HG02840 (cell line): ENCODE results near the gene SPEF2.
"Not testable (repeated sequence)": the region's sequence is repeated elsewhere in the genome, so short reads cannot be mapped to it uniquely, and the experiment has no call there.

Source experiments
- ATAC-seq: cut with Tn5 transposase; IDR thresholded peaks from one replicate; pipeline ENCODE4 v1.9.1; 2021; ENCODE audit warnings: mild to moderate bottlenecking, moderate library complexity, moderate number of reproducible peaks; ENCODE audit not compliant: unreplicated experiment, low FRiP score

SPEF2 gene

GRCh38 chr5:35815089-35815936 lies 197.7 kb downstream of the SPEF2 start:
- ATAC-seq = no peak

- ATAC-seq = no peak
These were observed 199.3 kb downstream of the SPEF2 start for GRCh38 chr5:35816881-35817521.

GRCh38 chr5:35819026-35819425 lies 201.4 kb downstream of the SPEF2 start:
- no peak for ATAC-seq

- no peak for ATAC-seq
These were observed 202.0 kb downstream of the SPEF2 start for GRCh38 chr5:35819668-35820067.

- ATAC-seq = no peak
These were observed 203.1 kb downstream of the SPEF2 start for GRCh38 chr5:35820735-35821134.

- no peak for ATAC-seq
These were observed 203.8 kb downstream of the SPEF2 start for GRCh38 chr5:35821513-35821912.

- no peak for ATAC-seq
These were observed 204.8 kb downstream of the SPEF2 start for GRCh38 chr5:35822511-35822910.

GRCh38 chr5:35823347-35824098 lies 205.9 kb downstream of the SPEF2 start:
- ATAC-seq = no peak

GRCh38 chr5:35826056-35826455 lies 208.4 kb downstream of the SPEF2 start:
- no peak for ATAC-seq

- ATAC-seq = no peak
These were observed 208.9 kb downstream of the SPEF2 start for GRCh38 chr5:35826554-35826953.

- no peak for ATAC-seq
These were observed 210.5 kb downstream of the SPEF2 start for GRCh38 chr5:35828082-35828598.

- no peak for ATAC-seq
These were observed 212.9 kb downstream of the SPEF2 start for GRCh38 chr5:35830587-35830986.

- no peak for ATAC-seq
These were observed 215.1 kb downstream of the SPEF2 start for GRCh38 chr5:35832762-35833161.

- ATAC-seq = no peak
These were observed 215.6 kb downstream of the SPEF2 start for GRCh38 chr5:35833224-35833623.

GRCh38 chr5:35835796-35836742 lies 218.4 kb downstream of the SPEF2 start:
- ATAC-seq = no peak

GRCh38 chr5:35838370-35839042 lies 220.8 kb downstream of the SPEF2 start:
- no peak for ATAC-seq

GRCh38 chr5:35842856-35843255 lies 225.2 kb downstream of the SPEF2 start:
- ATAC-seq = no peak

GRCh38 chr5:35845508-35845907 lies 227.8 kb downstream of the SPEF2 start:
- ATAC-seq = not testable (repeated sequence)

GRCh38 chr5:35847491-35847890 lies 229.8 kb downstream of the SPEF2 start:
- no peak for ATAC-seq
